HG03460 (cell line): ENCODE measurements around the gene HOXB5.

ENCODE experiments used
- ATAC-seq: cut with Tn5 transposase; IDR thresholded peaks from one replicate; pipeline ENCODE4 v1.9.1; 2021; ENCODE audit not compliant: unreplicated experiment

Gene HOXB5

DNA sequence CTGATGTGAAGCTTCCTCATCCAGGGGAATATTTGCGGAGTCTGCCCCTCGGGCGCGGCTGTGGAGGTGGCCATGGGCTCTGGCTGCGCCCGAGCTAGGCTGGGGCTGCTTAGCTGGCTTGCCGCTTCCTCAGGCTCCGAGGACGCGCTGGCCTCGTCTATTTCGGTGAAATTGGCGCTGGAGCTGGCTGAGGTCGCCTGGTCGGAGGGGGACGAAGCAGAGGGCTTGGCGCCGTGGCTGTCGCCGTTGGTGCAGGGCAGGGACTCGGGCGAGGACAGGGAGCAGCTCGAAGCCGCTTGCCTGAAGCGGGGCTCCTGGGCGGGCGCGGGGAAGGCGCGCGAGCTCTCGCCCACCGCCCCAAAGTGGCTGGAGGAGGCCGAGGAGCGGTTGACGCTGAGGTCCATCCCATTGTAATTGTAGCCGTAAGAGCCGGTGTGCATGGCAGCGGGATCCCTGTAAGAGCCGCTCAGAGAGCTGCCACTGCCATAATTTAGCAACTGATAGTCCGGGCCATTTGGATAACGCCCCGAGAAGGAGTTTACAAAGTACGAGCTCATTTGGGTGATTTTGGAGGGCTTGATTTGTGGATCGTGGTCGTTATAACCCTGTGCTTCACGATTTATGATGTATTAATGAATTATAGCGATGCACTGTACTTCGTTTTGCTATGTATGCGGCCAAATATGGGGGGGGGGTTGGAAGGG lies at the start of gene HOXB5:
Gene HOXB5 (minus strand): TSS at position 654 of the 704 bp plus-strand sequence. CDS start 97 bp downstream, at position 557.
- ATAC-seq: no peak

DNA sequence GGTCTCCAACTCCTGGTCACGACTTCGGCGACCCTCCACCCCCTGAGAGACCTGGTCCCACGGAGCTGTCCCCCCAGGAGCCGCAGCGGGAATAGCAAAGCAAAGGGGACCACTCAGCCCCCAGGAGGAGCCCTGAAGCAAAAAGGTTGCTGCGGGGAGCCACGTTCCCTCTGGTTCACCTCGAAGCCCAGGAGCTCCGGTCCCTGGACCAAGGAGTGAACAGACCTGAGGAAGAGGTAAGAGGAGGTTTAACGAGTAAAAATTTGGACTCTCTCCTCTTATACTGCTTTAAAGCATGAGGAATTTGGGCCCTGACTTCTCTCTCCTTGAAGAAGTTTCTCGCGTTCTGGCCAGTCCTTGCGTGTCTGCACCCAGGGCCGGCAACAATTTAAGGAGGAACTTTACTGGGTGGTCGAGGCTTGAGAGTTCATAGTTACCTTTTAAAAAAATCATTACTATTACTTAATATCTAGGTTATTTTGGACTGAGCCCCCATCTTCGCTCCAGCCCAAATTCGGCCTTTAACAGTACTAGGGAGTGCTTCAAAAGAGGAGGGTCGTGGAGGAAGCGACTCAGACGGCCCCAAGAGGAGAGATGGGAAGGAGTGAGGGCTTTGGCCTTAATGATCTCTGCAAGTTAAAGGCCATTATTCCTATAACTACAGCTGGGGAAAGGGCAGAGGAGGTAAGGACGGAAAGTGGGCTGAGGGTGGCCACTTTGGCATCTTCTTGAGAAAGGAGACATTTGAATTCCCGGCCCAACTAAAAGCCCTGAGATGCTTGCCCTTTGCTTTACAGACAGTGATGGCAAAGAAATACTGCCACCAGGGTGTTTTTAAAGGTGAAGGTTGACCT lies 49.5 kb upstream of the HOXB5 start:
- no peak for ATAC-seq

DNA sequence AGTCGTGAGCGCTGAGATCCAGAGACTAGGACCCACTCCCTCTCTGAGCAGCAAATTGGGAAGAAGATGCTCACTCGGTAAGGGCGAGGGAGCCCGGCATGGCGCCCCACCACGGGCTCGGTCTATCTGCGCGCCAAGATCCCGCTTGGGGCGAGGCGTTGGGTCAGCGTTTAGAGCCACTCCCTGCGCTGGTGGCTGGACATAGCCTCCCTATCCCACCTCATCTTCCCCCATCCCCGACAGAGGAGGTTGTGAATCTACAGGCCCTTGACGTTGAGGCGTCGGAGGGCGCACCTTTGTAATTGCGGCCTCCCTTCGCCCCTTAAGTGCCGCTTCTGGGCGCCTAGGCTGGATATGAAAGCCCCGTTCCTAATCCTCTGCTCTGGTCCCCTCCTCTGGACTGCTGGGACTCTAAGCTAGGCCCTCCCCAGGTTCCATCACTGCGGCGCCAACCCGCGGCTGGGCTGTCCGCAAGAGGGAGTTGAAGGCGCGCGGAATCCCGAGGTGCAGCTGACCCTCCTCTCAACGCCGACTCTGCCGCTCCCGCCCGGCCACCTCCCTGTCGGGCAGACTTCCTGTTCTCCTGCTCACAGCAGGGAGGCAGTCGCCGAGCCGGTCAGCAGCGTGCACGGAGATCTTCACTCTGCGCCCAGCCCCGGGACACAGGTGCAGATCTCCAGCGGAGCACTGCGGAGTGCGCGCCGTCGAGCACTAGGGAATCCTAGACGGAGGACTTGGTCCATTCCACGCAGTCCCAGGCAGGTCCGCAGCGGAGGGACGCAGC lies 48.7 kb upstream of the HOXB5 start:
- no peak for ATAC-seq

DNA sequence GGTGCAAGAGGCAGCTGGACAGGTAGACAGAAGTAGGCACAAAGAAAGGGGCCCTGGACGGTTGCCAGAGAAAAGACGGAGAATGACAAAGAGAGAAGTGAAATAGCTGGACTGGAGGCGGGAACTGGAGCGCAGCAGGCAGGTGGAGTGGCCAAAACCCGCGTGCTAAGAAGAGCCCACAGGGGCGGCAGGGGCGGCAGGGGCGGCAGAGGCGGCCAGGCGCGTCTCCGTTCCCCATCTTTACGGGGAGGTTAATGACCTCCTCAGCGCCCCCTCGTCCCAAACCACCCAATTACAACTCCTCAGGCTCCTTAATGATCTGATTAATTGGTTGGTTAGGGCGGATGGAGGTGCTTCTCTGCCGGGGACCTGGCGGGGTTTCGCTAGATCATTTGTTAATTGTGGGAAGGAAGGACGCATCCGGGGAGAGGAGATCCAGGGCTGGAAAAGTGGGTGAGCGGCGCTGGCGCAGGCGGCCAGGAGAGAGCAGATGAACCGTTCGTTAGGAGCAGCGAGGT lies 48.0 kb upstream of the HOXB5 start:
- no peak for ATAC-seq

DNA sequence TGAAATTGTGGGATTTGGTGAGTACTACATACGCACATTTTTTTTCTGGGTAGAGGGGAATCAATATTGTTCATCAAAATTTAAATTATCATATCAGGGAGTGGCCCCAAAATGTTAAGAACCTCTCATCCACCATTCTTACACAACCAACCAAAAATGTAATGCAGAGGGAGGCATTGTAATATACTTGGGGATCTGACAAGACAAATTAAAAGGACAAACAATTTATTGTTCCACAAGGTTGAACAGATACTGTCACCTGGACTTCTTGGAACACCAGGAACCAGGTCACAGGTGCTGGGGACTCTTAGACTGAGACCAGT lies 47.2 kb upstream of the HOXB5 start:
- no peak for ATAC-seq

DNA sequence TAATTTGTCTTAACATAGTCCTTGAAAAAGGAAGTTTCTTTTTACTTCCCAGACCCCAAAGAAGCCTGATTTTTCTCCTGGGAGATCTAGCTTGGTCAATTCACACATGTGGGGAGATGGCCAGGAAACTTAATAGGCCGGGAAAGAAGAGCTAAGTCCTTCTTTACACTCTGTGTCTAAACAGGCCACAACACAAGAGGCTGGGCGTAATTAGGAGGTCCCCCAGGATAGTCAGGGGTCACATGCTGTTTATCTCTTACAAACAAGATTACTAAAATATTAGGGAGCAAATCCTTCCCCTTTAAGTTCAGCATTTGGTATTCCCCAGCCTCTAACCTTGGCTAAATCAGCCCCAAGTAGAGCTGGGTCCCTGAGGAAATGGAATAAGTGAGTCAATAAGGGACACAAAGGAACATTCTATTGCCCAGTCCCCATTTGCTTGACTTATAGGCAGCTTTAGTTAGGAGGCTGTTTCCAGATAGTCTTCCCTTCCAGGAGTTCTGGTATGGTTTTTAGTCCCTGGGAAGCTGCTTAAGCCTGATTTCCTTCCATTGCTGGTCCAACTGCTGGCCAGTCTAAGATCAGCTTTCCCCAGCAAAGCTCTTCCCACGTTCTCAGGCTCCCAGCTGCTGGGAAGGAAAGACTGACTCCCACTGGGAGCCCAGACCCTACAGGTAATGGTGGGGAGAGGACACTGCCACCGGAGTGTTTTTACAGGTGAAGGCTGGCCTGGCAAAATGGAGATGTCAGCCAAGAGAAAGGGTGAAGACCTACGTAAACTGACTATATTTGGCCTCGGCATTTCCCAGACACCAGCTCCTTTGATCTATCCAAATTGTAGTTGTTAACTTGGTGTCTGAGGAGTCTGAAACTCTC lies 46.6 kb upstream of the HOXB5 start:
- ATAC-seq: no peak

DNA sequence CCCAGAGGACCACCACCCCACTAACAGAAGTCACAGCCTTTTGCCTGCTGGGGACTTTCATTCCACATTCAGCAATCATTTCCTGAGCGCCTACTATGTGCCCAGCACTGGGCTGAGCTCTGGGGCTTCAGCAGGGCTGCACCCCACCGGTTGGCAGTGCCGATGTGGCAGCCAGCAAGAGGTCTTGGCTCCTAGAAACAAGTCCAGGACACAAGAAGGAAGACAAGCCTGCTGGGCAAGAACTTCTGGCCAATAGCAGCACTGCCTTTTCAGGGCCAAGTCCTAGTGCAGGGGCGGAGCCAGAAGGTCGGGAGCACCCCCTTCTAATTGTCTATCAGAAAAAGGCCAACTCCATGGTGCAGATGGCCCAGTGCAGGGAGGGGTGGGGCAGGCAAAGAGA lies 45.6 kb upstream of the HOXB5 start:
- no peak for ATAC-seq

DNA sequence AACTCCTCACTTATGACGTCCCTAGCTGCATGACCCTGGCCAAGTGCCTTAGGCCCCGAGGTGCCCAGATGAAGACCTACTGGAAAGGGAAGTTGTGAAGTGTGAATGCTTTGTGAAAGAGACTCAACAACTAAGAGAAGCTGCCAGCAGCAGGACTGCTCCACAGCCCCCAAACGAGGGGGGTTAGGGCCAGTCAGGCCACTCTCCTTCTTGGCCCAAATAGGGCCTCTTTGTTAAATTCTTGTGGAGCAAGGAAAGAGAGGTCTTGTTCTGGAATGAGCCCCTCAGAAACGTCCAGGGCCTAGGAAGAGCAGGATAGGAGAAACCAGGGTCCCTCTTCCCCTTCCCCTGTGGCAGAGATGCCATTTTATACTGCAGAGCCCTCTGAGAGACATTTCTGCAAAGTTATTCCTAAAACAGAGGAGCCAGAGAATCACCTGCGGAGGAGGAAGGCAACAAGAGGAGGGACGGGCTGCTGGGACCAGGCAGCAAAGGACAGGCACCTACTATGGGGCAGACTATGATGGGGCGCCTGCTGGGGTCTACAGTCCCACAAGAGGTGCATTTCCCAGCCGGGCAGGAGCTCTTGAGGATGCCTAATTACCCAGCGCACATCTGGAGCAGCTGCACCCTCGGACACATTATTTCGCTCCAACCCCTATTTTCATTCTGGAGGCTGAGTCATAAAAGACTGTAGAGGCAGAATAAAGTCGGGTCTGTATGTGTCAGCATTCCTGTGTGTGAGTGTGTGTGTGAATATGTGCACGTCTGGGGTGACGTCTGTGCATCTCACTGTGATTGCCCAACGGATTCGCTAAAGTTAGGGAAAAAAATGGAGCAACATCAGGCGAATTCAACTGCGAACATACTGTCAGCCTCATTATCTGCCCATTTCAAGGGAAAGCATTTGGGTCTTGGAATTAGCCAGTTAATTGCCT lies 44.0 kb upstream of the HOXB5 start:
- no peak for ATAC-seq

DNA sequence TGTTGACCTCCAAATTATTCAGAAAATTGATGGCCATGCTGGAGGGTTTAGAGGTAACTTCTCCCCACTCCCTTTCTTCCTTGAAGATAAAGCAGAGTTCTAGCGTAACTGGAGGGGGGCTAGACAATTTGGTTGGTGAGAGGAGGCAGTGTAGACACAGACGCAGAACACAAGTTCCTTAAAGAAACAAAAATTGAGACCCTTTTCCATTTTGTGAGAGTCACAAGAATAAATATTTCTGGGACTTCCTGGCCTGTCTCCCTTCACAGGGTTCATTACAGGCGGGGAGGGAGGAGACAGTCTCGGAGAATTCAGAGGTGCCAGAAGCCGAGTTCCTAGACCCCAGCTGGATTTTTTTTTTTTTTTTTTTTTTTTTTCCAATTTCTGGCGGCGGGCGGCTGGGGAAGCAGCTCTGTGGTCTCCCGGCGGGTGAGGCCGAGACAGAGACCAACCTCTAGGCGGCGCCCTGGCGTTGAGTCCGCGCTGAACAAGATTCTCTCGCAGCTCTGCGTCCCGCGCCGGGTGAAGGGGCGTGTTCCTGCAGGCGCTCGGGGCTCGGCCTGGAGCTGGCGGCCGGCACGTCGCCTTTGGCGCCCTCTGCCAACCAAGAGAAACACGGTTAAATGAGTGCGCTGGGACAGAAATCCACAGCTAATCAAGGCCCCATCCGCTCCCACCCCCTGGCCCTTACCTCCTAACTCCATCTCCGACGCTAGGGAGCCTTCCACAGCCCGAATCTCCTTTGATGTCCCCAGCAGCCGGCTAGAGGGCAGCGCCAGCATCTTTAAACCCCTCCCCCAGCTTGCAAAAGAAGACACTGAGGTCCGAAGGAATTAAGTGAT lies 42.8 kb upstream of the HOXB5 start:
- no peak for ATAC-seq

DNA sequence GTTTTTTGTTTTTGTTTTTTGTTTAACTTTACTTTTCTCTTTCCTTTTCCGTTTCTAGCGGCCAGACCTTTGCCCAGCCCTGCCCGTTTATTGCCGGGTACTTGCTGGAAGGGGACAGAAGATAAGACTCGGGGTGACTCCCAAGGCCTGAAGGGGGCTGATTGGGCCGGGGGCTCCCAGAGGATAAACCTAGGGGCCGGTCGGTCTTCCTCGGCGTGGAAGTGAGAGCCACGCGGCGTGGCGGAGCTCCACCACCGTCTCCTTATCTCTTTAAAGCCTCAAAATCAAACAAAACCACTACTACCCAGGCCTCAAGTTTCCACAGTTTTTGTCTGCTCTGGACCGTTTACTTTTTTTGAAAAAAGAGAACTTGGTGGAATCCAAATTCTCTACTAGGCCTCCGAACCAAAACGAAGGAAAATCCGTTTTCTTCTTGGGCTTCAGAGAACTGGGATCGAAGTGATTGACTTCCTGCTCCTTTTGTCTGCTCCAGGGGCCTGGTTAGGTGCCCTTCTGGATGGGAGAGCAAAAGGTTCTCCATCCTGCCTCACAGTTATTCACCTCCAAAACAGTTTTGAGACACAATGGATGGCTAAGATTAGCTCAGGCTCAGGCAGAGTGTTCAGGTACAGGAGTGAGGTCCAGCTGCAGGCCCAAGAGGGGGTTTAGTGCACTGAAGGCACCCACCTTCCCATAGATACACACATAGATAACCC lies 41.1 kb upstream of the HOXB5 start:
- ATAC-seq: no peak

DNA sequence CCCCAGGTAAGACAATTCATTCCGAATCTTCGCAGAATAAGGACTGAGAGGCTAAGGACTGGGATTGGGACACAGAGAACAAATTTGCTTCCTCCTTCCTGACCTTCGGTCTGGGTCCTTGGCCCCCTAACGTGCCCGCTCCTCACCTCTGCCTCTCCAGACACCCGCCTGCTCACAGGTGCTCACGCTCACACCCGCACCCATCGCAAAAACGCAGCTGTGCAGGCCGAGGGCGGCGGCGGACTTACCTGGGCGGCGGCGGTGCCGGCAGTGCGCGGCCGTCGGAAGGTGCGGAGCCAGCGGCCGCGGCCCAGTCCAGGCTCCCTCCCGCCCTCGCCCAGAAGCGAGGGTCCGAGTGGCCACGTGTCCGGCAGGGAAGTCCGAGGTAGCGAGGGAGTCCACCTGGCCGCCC lies 39.7 kb upstream of the HOXB5 start:
- no peak for ATAC-seq

DNA sequence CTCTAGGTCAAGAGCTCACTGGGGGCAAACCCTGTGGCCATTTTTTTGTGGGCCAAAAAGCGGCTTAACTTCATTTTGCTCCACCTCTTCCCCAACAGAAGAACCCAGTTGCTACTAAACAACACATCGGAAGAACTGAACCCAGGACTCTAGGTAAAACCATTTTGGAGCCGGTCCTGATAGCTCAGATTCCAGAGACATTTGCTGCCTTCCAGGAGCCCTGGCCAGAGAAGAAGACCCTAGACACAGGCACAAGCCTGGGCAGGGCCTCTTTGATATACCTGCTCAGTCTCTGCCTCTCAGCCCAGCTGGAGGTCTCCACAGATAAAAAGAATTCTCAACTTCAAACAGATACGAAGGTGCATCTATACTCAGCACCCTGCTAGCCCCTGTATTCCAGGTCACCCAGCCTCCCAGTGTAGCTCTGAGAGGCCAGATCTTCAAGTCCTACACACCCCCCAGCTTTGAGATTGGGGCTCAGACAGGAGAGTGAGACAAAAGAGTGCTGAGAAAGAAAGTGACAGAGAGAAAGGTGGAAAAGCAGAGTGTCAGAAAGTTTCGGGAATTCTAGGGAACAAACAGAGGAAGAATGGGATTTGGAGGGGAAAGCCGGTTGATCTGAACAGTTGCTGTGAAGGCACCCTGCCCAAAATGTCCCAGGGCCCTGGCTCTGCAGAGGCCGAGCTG lies 39.1 kb upstream of the HOXB5 start:
- ATAC-seq: no peak

DNA sequence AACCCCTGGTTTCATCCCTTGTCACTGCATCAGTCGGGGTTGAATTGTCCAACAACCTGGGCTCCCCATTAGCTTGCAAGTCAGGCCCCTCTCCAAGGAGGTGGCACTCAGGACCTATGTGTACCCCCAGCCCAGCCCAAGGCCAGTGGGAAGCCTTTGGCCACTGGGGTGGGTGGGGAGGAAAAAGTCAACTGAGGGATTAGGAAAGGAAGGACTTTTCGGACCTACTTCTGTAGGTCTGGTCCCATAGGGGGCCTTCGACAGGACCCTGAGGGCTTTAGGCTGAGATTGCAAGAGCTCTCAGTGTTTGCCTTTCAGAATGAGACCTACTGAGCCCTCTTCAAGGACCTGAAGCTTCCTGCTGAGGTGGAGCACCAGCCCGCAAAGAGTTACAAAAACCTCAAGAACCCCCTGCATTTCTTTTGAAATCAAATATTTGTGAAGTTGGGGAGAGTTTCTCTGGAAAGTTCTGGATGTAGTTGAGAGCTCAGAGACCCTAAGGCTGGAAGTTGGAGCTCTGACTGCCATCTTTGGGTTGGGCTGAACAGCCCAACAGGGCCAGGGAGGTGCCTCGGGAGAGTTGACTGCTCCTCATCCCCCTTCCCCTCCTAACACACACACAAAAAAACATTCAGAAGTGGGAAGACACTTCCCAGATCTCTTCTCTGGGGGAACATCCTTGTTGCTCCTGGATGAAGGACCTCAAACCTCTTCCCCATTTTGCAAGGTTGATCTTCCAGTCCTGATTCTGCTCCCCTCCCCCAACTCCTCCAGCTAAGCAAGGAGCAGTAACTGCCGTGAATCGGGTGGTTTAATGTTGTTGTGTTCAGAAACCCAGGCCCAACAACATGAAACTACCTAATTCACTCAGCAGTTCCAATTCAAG lies 38.4 kb upstream of the HOXB5 start:
- no peak for ATAC-seq

DNA sequence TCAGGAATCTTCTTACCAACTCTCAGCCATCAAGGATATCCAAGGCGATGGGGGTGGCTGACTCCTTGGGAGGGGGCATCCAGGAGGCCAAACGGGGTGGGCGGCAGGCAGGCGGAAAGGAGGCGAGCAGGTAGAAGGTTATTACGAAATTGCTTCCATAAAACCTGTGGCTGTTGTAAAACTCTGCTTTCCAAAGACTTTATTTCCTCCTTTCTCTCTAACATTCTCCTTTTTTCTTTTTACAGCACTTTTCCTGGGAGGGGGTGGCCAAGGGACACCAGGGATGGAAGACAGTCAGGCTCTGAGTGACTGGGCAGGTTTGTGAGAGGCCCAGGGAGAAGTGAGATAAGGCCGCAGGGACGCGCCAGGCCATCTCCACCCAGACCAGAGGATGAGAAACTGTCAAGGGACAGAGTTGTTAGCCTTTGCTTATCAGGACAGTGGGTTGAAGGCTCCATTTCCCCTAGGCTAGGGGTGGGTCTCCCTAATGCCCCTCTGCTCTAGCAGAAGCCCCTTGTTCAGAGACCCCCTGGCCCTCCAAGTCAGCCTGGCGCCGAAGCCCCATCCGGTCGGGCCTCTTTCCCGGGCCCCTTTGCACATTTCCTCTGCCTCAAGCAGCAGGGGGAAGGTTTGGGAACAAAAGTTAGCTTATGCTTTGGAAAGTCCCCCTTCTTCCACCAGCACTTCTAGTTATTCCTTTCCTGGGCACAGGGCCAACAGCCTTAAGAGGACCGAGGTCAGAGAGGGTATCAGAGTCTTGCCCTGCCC lies 37.5 kb upstream of the HOXB5 start:
- no peak for ATAC-seq

DNA sequence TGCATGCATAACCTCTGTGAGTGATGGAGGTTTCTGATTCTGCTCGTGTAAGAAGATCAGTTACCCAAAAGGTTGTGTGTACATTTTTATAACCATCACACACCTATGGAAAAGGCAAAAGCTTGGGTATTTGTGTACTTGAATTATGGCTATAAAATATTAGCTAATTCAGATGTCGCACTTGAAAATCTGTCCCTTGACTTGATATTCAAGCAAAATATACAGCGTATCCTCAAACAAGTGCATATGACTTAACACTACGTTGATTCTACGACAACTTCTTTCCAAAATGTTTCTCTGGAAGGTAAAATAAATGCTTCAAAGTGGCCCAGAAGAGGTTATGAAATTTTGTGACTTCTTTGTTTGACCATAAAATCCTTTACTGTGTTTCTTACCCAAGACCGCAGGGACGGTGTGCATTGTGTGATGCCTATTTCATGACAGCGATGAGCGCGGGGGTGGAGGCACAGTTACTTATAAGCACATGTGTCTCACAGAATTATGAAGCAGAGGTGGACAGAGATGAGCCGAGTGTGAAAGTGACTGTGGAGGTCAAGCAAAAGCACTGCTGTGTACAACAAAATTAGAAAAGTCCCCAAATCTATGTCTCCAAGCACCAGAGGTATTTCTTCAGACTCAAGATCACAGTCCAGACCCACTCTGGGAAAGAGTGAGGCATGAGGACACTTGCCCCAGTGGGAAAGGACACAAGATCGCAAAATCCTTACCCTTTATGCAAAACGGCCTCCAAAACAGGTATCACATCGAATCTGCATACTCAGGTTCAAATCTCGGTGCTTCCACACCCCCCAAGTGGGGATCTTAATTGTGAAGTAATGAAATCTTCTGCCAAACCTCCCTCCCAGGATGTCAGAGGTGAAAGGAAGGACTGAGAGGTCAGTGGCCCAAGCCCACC lies 36.7 kb upstream of the HOXB5 start:
- no peak for ATAC-seq
